Measurements from ENCODE around the gene NKAIN2.

The NKAIN2 gene

DNA sequence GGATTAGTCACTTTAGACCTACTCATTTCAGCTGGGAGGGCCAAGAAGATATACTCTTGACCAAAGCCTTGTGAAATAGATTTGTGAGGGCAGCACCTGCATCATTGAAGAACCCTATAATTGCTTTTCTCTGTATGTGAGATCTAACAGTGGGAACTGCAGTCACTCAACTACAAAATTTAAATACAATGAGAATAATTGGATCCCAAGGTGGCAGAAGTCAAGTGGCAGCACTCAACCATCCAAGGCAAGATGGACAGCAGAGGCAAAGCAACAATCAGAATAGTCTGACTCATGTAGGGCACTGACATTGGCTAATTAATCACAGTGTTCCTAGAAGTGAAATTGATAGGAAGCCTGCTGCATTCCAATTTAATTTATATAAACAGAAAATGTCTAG lies 8.9 kb upstream of the NKAIN2 start:
- H3K4me3 ChIP-seq (ENCODE audit: low read depth, low read length), result no peak overlapping the region
- TF ChIP-seq, protein P1, sequence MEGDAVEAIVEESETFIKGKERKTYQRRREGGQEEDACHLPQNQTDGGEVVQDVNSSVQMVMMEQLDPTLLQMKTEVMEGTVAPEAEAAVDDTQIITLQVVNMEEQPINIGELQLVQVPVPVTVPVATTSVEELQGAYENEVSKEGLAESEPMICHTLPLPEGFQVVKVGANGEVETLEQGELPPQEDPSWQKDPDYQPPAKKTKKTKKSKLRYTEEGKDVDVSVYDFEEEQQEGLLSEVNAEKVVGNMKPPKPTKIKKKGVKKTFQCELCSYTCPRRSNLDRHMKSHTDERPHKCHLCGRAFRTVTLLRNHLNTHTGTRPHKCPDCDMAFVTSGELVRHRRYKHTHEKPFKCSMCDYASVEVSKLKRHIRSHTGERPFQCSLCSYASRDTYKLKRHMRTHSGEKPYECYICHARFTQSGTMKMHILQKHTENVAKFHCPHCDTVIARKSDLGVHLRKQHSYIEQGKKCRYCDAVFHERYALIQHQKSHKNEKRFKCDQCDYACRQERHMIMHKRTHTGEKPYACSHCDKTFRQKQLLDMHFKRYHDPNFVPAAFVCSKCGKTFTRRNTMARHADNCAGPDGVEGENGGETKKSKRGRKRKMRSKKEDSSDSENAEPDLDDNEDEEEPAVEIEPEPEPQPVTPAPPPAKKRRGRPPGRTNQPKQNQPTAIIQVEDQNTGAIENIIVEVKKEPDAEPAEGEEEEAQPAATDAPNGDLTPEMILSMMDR (IDR thresholded peaks at IDR 0.05; ENCODE audit: low read depth, low read length, missing control alignments), result no peak
- no peak for DNase-seq (ENCODE audit: low read depth)

DNA sequence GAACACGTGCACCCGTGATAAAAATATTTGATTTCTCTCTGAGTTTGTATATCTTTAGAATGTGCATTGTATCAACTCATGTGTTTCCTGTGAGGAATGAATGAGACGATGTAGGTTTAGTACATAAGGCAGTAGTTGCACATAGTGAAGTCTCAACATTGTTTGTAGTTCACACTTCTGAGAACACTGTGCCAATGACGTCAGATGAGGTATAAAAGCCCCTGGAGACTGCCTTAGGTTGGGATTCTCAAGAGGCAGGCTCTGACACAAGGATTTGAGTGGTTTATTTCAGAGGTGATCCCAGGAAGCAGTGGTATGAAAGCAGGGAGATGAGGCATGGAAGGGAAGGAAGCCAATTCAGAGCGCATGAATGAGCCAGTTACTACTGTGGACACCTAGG lies 2.6 kb upstream of the NKAIN2 start:
- TF ChIP-seq, protein P1 (IDR thresholded peaks at IDR 0.05; ENCODE audit: low read depth, low read length, missing control alignments), result no peak
- DNase-seq (ENCODE audit: low read depth), result no peak
- H3K4me3 ChIP-seq (ENCODE audit: low read depth, low read length), result no peak overlapping the region

DNA sequence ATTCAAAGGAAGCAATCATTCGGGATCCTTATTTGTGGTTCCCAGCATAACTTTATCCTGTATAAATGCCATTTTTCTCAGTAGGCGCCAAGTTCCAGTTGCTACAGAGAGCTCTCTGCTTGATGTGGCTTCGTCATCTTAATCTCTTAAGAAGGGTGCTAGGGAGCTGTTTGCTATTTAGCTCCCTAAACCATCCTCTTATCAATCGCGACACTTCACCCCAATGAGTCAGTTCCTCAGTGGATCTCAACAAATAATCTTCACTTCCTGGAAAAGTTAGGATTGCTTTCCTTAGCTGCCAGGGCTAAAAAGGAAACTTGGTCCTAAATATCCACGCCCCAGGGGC lies 1.3 kb upstream of the NKAIN2 start:
- no peak for DNase-seq (ENCODE audit: low read depth)
- TF ChIP-seq, protein P1 (IDR thresholded peaks at IDR 0.05; ENCODE audit: low read depth, low read length, missing control alignments), result no peak
- H3K4me3 ChIP-seq (ENCODE audit: low read depth, low read length), result no peak overlapping the region

DNA sequence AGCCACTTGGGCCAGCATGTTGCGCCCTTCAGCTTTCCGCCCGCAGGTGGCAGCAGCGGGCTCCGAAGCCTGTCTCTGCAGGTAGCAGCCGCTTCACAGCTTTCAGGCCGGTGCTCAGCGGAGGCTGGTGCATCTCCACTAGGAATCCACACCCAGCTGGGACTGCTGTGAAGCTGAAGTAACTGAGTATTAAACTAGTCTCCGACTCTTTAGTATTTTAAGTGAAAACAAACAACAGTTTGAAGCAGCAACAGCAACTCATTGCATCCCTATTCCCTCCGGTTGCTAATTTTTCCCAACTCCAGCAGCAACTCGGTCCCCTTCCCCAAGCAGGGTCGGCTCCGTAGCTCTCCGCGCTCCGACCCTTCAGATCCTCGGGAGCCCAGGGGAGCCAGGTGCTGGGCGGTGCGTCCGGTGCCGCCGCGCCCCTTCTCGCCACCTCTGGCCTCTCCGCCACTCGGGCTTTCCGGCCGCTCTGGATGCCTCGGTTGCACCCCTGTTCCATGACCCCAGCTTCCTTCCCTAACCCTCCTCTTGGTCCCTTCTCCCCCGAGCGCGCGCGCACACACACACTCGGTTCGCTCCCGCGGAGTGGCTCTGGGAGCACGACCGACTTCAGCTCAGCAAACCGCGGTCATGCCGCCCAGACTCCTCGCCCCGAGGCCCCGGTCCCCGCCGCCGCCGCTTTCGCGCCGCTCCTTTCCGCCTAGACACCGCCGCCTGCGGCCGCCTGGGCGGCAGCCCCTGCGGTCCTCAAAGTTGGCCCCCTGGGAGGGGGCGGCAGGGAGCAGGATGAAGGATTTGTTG lies 765 bp upstream of the NKAIN2 start:
- TF ChIP-seq, protein P1 (IDR thresholded peaks at IDR 0.05; ENCODE audit: low read depth, low read length, missing control alignments), result peak; percentile 88
- peak; percentile 31 for DNase-seq (ENCODE audit: low read depth)
- peak overlapping the region; percentile 38 for H3K4me3 ChIP-seq (ENCODE audit: low read depth, low read length)

DNA sequence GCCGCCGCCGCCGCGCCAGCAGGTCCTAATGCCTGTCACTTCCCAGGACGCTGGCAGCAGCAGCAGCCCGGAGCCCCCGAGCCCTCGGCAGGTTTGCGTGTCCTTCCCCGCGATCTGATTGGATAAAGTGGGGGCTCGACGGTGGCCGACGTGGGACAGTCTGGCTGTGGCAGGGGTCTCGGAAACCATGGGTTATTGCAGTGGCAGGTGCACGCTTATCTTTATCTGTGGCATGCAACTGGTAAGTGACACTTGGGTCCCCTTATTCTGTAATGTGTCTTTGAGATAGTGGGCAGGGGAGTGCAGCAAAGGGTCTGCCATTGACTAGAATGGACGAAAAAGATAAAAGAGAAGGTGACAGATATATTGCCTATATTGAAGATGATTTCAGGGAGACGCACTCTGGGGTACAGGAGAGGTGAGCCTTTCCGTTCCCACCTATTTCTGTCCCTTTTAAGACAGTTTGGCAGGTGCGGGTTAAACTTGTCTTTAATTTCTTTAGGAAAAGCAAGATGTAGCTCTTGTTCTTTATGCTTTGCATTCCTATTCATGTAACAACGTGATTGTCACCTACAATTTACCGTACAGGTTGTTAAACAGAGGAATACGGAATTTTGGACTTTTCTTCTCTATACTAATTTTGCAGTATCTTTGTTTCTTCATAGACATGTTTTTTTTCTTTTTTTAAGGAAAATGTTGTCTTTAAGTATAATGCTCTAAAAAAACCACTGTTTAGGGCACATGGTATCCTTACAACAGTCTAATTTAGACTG lies 535 bp downstream of the NKAIN2 start:
- TF ChIP-seq, protein P1 (IDR thresholded peaks at IDR 0.05; ENCODE audit: low read depth, low read length, missing control alignments), result no peak
- peak overlapping the region; percentile 27; the same call in 1 of the 2 replicates for H3K4me3 ChIP-seq (ENCODE audit: low read depth, low read length)
- no peak for DNase-seq (ENCODE audit: low read depth)

DNA sequence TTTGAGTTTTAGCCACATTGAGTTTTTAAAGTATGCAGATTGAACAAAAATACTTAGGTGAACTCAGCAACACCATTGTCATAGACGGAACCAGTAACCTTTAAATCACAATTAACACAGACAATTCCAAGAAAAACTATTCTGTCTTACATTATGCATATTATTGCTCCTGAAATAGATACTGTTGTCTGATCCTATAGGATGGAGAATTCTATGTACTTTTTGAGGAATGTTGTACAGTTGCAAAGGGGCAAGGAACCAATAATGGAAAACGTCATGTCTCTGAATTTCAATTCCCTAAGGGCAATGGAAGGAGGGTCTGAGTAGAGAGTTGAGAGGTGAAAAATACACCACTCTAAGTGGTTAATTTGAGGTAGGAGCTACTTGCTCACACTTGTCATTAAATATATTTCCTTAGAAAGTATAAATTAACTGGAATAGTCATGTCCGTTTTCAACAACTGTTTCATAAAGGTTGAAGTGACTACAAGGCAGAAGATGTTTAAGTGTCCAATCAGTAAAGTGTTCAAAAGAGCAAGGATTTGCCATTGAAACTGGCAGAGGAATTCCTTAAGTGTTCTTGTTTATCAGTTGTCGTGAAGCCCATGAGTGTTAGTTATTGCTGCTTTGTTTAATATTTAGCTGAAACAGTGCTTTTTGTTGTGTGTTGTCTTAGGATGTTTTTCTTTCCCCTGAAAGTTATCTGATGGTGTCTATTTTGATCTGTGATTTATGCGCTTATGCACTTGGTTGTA lies 1.3 kb downstream of the NKAIN2 start:
- H3K4me3 ChIP-seq (ENCODE audit: low read depth, low read length), result no peak overlapping the region
- no peak for DNase-seq (ENCODE audit: low read depth)
- TF ChIP-seq, protein P1 (IDR thresholded peaks at IDR 0.05; ENCODE audit: low read depth, low read length, missing control alignments), result no peak
